Cardiac muscle cell (in vitro differentiated cells and primary cell): Measurements from ENCODE around the gene LRMDA. TPM values are rescaled to one million over a fixed set of nuclear protein-coding genes. Genes with fewer than 3 reads are reported as not detected.

Experiments
- DNase-seq, 2 donors: peaks; one replicate each; pipeline versions ENCODE4 v3.0.0 to v3.0.0-alpha.2; 2010 to 2017; ENCODE audit warnings: low read depth in 1 of 2, low spot score in 1 of 2
- H3K27ac ChIP-seq: fragments of 200-600 bp; sonication (generic); 2 replicates; pipeline ENCODE4 v1.5.1; 2016
- H3K27me3 ChIP-seq: fragments of 200-600 bp; sonication (generic); 2 replicates; pipeline ENCODE4 v1.6.0; 2016; ENCODE audit warnings: control low read depth
- H3K36me3 ChIP-seq: fragments of 200-600 bp; sonication (generic); 2 replicates; pipeline ENCODE4 v1.5.1; 2016; ENCODE audit warnings: control low read depth
- H3K4me1 ChIP-seq: fragments of 200-600 bp; sonication (generic); 2 replicates; pipeline ENCODE4 v1.8.1; 2017; ENCODE audit warnings: low read depth, mild to moderate bottlenecking, mixed run types
- H3K4me3 ChIP-seq: fragments of 200-600 bp; sonication (generic); 2 replicates; pipeline ENCODE4 v1.5.1; 2016; ENCODE audit warnings: mild to moderate bottlenecking
- H3K9me3 ChIP-seq: fragments of 200-600 bp; sonication (generic); 2 replicates; pipeline ENCODE4 v1.5.1; 2017; ENCODE audit warnings: low read depth, mild to moderate bottlenecking, control low read depth
- CTCF ChIP-seq: IDR thresholded peaks from 2 replicates; pipeline ENCODE4 v1.5.1; 2012; ENCODE audit warnings: low read depth, mild to moderate bottlenecking, low read length
- polyA plus RNA-seq: library from polyadenylated mRNA; unstranded; fragments of >200 nt; fragmentation: Nextera tagmentation; extraction: Ambion mirVana; gene quantifications from 2 replicates; pipeline ENCODE4 v1.2.1, GENCODE V29; 2016
- total RNA-seq: library from RNA; depleted of rRNA; stranded (reverse); fragments of >200 nt; gene quantifications from 2 replicates; pipeline ENCODE4 v1.2.3, GENCODE V29; 2016

The LRMDA gene
- total and polyA plus RNA-seq, 2 experiments from 2014 or later: 6.2 to 11.7 TPM

GRCh38 chr10:76447578-76447977 lies 1016.2 kb downstream of the LRMDA start:
- H3K9me3 ChIP-seq: no peaks in the 10 kb centered on the region
- H3K27ac ChIP-seq: no peak overlapping the region
- no peak for DNase-seq
- no peak for TF ChIP-seq CTCF
- H3K36me3 ChIP-seq: no peaks in the 10 kb centered on the region
- no peaks in the 10 kb centered on the region for H3K27me3 ChIP-seq
- H3K4me3 ChIP-seq: no peak overlapping the region
- H3K4me1 ChIP-seq: peaks cover 17% of the 10 kb centered on the region

GRCh38 chr10:76451911-76452310 lies 1020.5 kb downstream of the LRMDA start:
- DNase-seq: no peak
- peaks cover 6% of the 10 kb centered on the region for H3K4me1 ChIP-seq
- TF ChIP-seq CTCF: no peak
- H3K9me3 ChIP-seq: no peaks in the 10 kb centered on the region
- H3K27me3 ChIP-seq: no peaks in the 10 kb centered on the region
- no peaks in the 10 kb centered on the region for H3K36me3 ChIP-seq
- H3K4me3 ChIP-seq: no peak overlapping the region
- H3K27ac ChIP-seq: no peak overlapping the region

GRCh38 chr10:76453332-76453731 lies 1021.9 kb downstream of the LRMDA start:
- TF ChIP-seq CTCF: no peak
- H3K27me3 ChIP-seq: no peaks in the 10 kb centered on the region
- no peak overlapping the region for H3K27ac ChIP-seq
- H3K36me3 ChIP-seq: no peaks in the 10 kb centered on the region
- no peaks in the 10 kb centered on the region for H3K4me1 ChIP-seq
- DNase-seq: no peak
- no peaks in the 10 kb centered on the region for H3K9me3 ChIP-seq
- no peak overlapping the region for H3K4me3 ChIP-seq

GRCh38 chr10:76453997-76454396 lies 1022.6 kb downstream of the LRMDA start:
- Histone ChIP-seq H3K4me1 (no peaks in the 10 kb centered on the region), H3K27ac (no peak overlapping the region), H3K4me3 (no peak overlapping the region), H3K36me3 (no peaks in the 10 kb centered on the region), H3K27me3 (no peaks in the 10 kb centered on the region), H3K9me3 (no peaks in the 10 kb centered on the region)
- no peak for DNase-seq
- no peak for TF ChIP-seq CTCF

- H3K27ac ChIP-seq: no peak overlapping the region
- no peaks in the 10 kb centered on the region for H3K27me3 ChIP-seq
- no peaks in the 10 kb centered on the region for H3K9me3 ChIP-seq
- no peak for DNase-seq
- no peak for TF ChIP-seq CTCF
- H3K4me1 ChIP-seq: no peaks in the 10 kb centered on the region
- H3K4me3 ChIP-seq: no peak overlapping the region
- H3K36me3 ChIP-seq: no peaks in the 10 kb centered on the region
These were observed 1023.2 kb downstream of the LRMDA start for GRCh38 chr10:76454506-76455140.
